Endothelial cell of umbilical vein (primary cell): ENCODE measurements around the gene DCHS1. TPM values are rescaled to one million over a fixed set of nuclear protein-coding genes. Genes with fewer than 3 reads are reported as not detected.

Experiments
- BruUV-seq: library from RNA; stranded (reverse); fragments of 400-500 nt; replicated peaks from 2 replicates; lab custom pipeline; 2021; lab: Mats Ljungman, UMichigan
- CTCF ChIA-PET: fragments of 300-600, 350-600 bp; sonication (Branson Sonifier 250); formaldehyde crosslinking; loops from one replicate; lab custom pipeline; 2021; ENCODE audit warnings: antibody characterized with exemption, inconsistent platforms; lab: Charles Lee
- POLR2A ChIA-PET: fragments of 300-600, 350-600 bp; sonication (Branson Sonifier 250); formaldehyde crosslinking; loops from one replicate; lab custom pipeline; 2021; ENCODE audit warnings: antibody characterized with exemption, inconsistent platforms; lab: Charles Lee
- DNase-seq: peaks from one replicate; pipeline ENCODE4 v3.0.0-alpha.2; 2011; ENCODE audit warnings: low read depth, low spot score
- FAIRE-seq: peaks from 2 replicates; lab custom pipeline; 2011; peaks lifted over from hg19 to GRCh38; lab: Jason Lieb, UNC
- H2AFZ ChIP-seq: 2 replicates; pipeline ENCODE4 v1.6.0; 2012; ENCODE audit warnings: low read depth, low read length, control low read depth, inconsistent platforms
- H3K27ac ChIP-seq: 2 replicates; pipeline ENCODE4 v1.5.1; 2011; ENCODE audit warnings: low read depth, mild to moderate bottlenecking, control low read depth, low read length, moderate library complexity; ENCODE audit not compliant: insufficient read depth
- H3K27me3 ChIP-seq, 2 experiments: 2 replicates each; pipeline versions ENCODE4 v1.6.0 to v1.6.1; 2011; ENCODE audit warnings: low read length in 2 of 2, mixed read lengths in 1 of 2; ENCODE audit not compliant: control insufficient read depth in 2 of 2, insufficient read depth in 2 of 2
- H3K36me3 ChIP-seq, 2 experiments: 2 replicates in 1 of 2; 3 replicates in 1 of 2; pipeline ENCODE4 v1.5.1; 2011; ENCODE audit warnings: low read length in 2 of 2, mild to moderate bottlenecking in 1 of 2, moderate library complexity in 1 of 2; ENCODE audit not compliant: control insufficient read depth in 2 of 2, insufficient read depth in 2 of 2; ENCODE audit errors: extremely low read depth in 1 of 2
- H3K4me1 ChIP-seq: 3 replicates; pipeline ENCODE4 v1.5.1; 2011; ENCODE audit warnings: mild to moderate bottlenecking, low read length; ENCODE audit not compliant: control insufficient read depth, insufficient read depth; ENCODE audit errors: extremely low read depth
- H3K4me2 ChIP-seq: 2 replicates; pipeline ENCODE4 v1.6.1; 2011; ENCODE audit warnings: low read length, control low read depth, mixed read lengths; ENCODE audit not compliant: insufficient read depth
- H3K4me3 ChIP-seq, 3 experiments: fragments of 200-600 bp in 1 of 3; sonication (generic), shearing (Covaris generic) in 1 of 3; replicated peaks in 1 of 3; 2 replicates each; pipeline ENCODE4 v1.5.1; 2011 to 2016; ENCODE audit warnings: control low read depth in 3 of 3, low read length in 3 of 3, mild to moderate bottlenecking in 2 of 3, inconsistent platforms in 1 of 3, low read depth in 1 of 3, moderate library complexity in 1 of 3; ENCODE audit not compliant: insufficient read depth in 1 of 3
- H3K79me2 ChIP-seq: 2 replicates; pipeline ENCODE4 v1.6.0; 2012; ENCODE audit warnings: low read length, inconsistent platforms; ENCODE audit not compliant: control insufficient read depth, insufficient read depth
- H3K9ac ChIP-seq: replicated peaks from 2 replicates; pipeline ENCODE3; 2011; ENCODE audit warnings: low read length, control low read depth; ENCODE audit not compliant: insufficient read depth; ENCODE audit errors: extremely low read depth
- H3K9me1 ChIP-seq: replicated peaks from 3 replicates; pipeline ENCODE4 v1.6.0; 2011; ENCODE audit warnings: mild to moderate bottlenecking, low read length; ENCODE audit not compliant: control insufficient read depth, insufficient read depth; ENCODE audit errors: extremely low read depth
- H3K9me3 ChIP-seq: replicated peaks from 2 replicates; pipeline ENCODE4 v1.5.1; 2012; ENCODE audit warnings: low read length, inconsistent platforms; ENCODE audit not compliant: control insufficient read depth, insufficient read depth
- H4K20me1 ChIP-seq: replicated peaks from 2 replicates; pipeline ENCODE3; 2011; ENCODE audit warnings: mild to moderate bottlenecking, low read length; ENCODE audit not compliant: control insufficient read depth, insufficient read depth; ENCODE audit errors: extremely low read depth
- CTCF ChIP-seq, 2 donors: IDR thresholded peaks; 1 replicate in 1 of 2; 2 replicates in 1 of 2; pipeline ENCODE4 v1.5.1; 2011; ENCODE audit warnings: low read length in 2 of 2, mild to moderate bottlenecking in 2 of 2, moderate library complexity in 2 of 2, control low read depth in 1 of 2, inconsistent platforms in 1 of 2, low read depth in 1 of 2; ENCODE audit not compliant: insufficient read depth in 1 of 2; ENCODE audit errors: extremely low read depth in 1 of 2
- EZH2 ChIP-seq: IDR thresholded peaks from 2 replicates; pipeline ENCODE4 v1.6.1; 2012; ENCODE audit warnings: borderline replicate concordance, low read depth, mild to moderate bottlenecking, moderate library complexity, low read length, inconsistent platforms; ENCODE audit not compliant: severe bottlenecking
- FOS ChIP-seq: IDR thresholded peaks from 2 replicates; pipeline ENCODE4 v1.6.1; 2011; ENCODE audit warnings: mild to moderate bottlenecking, low read length, moderate library complexity, borderline replicate concordance; ENCODE audit not compliant: insufficient read depth
- GATA2 ChIP-seq: IDR thresholded peaks from 2 replicates; pipeline ENCODE4 v1.7.0; 2011; ENCODE audit warnings: low read depth, mild to moderate bottlenecking, moderate library complexity, mixed read lengths, low read length; ENCODE audit not compliant: insufficient read length, insufficient read depth
- JUN ChIP-seq: IDR thresholded peaks from 2 replicates; pipeline ENCODE4 v1.6.1; 2011; ENCODE audit warnings: borderline replicate concordance, low read depth; ENCODE audit not compliant: insufficient read length, insufficient read depth
- MAX ChIP-seq: IDR thresholded peaks from 2 replicates; pipeline ENCODE4 v1.6.1; 2011; ENCODE audit not compliant: insufficient read depth, insufficient read length
- MYC ChIP-seq: IDR thresholded peaks from one replicate; pipeline ENCODE4 v1.6.1; 2011; ENCODE audit warnings: mild to moderate bottlenecking, low read depth, low read length
- POLR2A ChIP-seq: IDR thresholded peaks from 2 replicates; pipeline ENCODE4 v1.6.1; 2012; ENCODE audit warnings: low read depth, mild to moderate bottlenecking, control low read depth, low read length
- POLR2AphosphoS5 ChIP-seq: IDR thresholded peaks from 2 replicates; pipeline ENCODE4 v1.6.1; 2012; ENCODE audit warnings: low read depth, mild to moderate bottlenecking, control low read depth, low read length, moderate library complexity; ENCODE audit not compliant: insufficient read depth
- dilution Hi-C: fragments of 300-500 bp; cut with MboI; formaldehyde crosslinking; loops from one replicate; pipeline ENCODE4 v1.15.0; 2019; ENCODE audit warnings: low sequenced_read_pairs; ENCODE audit not compliant: extremely low pct_ligation_motif_present
- intact Hi-C: fragments of 100-400 bp; cut with micrococcal nuclease; formaldehyde crosslinking; loops from one replicate; pipeline ENCODE4 v1.10.0; 2022
- polyA plus RNA-seq, 4 experiments: library from polyadenylated mRNA; depleted of rRNA in 3 of 4; stranded (reverse) in 3 of 4; unstranded in 1 of 4; fragments of >200 nt; gene quantifications; 2 replicates each; pipeline versions ENCODE4 v1.2.1 to v1.2.3, GENCODE V29; 2011 to 2012; ENCODE audit warnings: missing spikeins in 1 of 4
- total RNA-seq: library from RNA; stranded (reverse); gene quantifications from 2 replicates; pipeline ENCODE4 v1.2.3, GENCODE V29; 2021

The DCHS1 gene
- total and polyA plus RNA-seq, 2 donors (not counting 3 experiments of a cell fraction or from before 2014, with no cell fraction given) = 56.2 to 73.0 TPM

GRCh38 chr11:6652182-6652581 is 3.4 kb downstream of the DCHS1 start:
- POLR2A ChIA-PET = no interaction called here
- Histone ChIP-seq H2AFZ (no peak overlapping the region), H4K20me1 (no peaks in the 10 kb centered on the region), H3K4me3 (no peak overlapping the region), H3K27ac (no peak overlapping the region), H3K9me3 (no peaks in the 10 kb centered on the region), H3K4me2 (no peak overlapping the region), H3K79me2 (peaks cover 2% of the 10 kb centered on the region), H3K4me1 (peaks cover 28% of the 10 kb centered on the region), H3K9me1 (no peaks in the 10 kb centered on the region), H3K9ac (no peak overlapping the region), H3K27me3 (no peaks in the 10 kb centered on the region), H3K36me3 (no peaks in the 10 kb centered on the region)
- FAIRE-seq (no peak), DNase-seq (no peak)
- dilution Hi-C loops (no loop called here), intact Hi-C loops (no loop called here)
- BruUV-seq = no TSS peak
- CTCF ChIA-PET = interaction anchor here (0.8 to 1.5 kb wide), 3 partner anchors 16 to 273 kb away, joined by 3 to 5 read pairs (median 3); partner anchors contain the start of gene MRPL17
- TF ChIP-seq MAX (no peak), POLR2AphosphoS5 (no peak), CTCF (IDR thresholded peaks at IDR 0.05; ENCODE audit: extremely low read depth in 1 of 2, insufficient read depth in 1 of 2, low read depth in 1 of 2, low read length in 2 of 2) (no peak), FOS (no peak), GATA2 (no peak)

GRCh38 chr11:6650980-6651379 is 4.6 kb downstream of the DCHS1 start:
- H2AFZ ChIP-seq = no peak overlapping the region
- H3K4me1 ChIP-seq = peaks cover 33% of the 10 kb centered on the region
- DNase-seq = no peak
- peaks cover 2% of the 10 kb centered on the region for H3K79me2 ChIP-seq
- no peak overlapping the region for H3K9ac ChIP-seq
- peak; percentile 35 for FAIRE-seq
- H3K4me2 ChIP-seq = no peak overlapping the region
- H3K36me3 ChIP-seq = no peaks in the 10 kb centered on the region
- H3K27me3 ChIP-seq = no peaks in the 10 kb centered on the region
- BruUV-seq = no TSS peak
- no peaks in the 10 kb centered on the region for H4K20me1 ChIP-seq
- dilution Hi-C loops (no loop called here), intact Hi-C loops (loop anchor here (2.0 kb wide), 1 partner anchor 16 kb away; no protein-coding TSS in a partner anchor)
- TF ChIP-seq MAX (no peak), GATA2 (no peak), MYC (no peak), POLR2A (no peak), CTCF (IDR thresholded peaks at IDR 0.05; ENCODE audit: extremely low read depth in 1 of 2, insufficient read depth in 1 of 2, low read depth in 1 of 2, low read length in 2 of 2) (no peak), FOS (no peak), JUN (no peak), POLR2AphosphoS5 (no peak), EZH2 (no peak)
- no peak overlapping the region for H3K4me3 ChIP-seq
- no peaks in the 10 kb centered on the region for H3K9me3 ChIP-seq
- H3K27ac ChIP-seq = no peak overlapping the region
- H3K9me1 ChIP-seq = no peaks in the 10 kb centered on the region
- ChIA-PET CTCF (no interaction called here), POLR2A (no interaction called here)
